ENCODE results near the gene SIGLEC12.
"Not testable (repeated sequence)": the region's sequence is repeated elsewhere in the genome, so short reads cannot be mapped to it uniquely, and the experiment has no call there.

The SIGLEC12 gene

GRCh38 chr19:51524666-51525264 lies 23.2 kb upstream of the SIGLEC12 start:
- DNase-seq, result no peak

GRCh38 chr19:51521781-51522180 lies 20.2 kb upstream of the SIGLEC12 start:
- DNase-seq, result no peak

- DNase-seq, result no peak
These were observed 19.8 kb upstream of the SIGLEC12 start for GRCh38 chr19:51521357-51521756.

- DNase-seq, result no peak
These were observed 19.1 kb upstream of the SIGLEC12 start for GRCh38 chr19:51520728-51521127.

GRCh38 chr19:51514866-51515481 lies 13.4 kb upstream of the SIGLEC12 start:
- peak; percentile 9 for DNase-seq

GRCh38 chr19:51513968-51514367 lies 12.4 kb upstream of the SIGLEC12 start:
- DNase-seq, result no peak

GRCh38 chr19:51511353-51511752 lies 9.8 kb upstream of the SIGLEC12 start:
- no peak for DNase-seq

GRCh38 chr19:51509823-51510660 lies 8.4 kb upstream of the SIGLEC12 start:
- DNase-seq, result no peak

GRCh38 chr19:51508059-51508733 lies 6.6 kb upstream of the SIGLEC12 start:
- no peak for DNase-seq

- no peak for DNase-seq
These were observed 6.0 kb upstream of the SIGLEC12 start for GRCh38 chr19:51507640-51508058.

- DNase-seq, result no peak
These were observed 5.6 kb upstream of the SIGLEC12 start for GRCh38 chr19:51507192-51507591.

GRCh38 chr19:51505904-51506303 lies 4.3 kb upstream of the SIGLEC12 start:
- no peak for DNase-seq

GRCh38 chr19:51503896-51504295 lies 2.3 kb upstream of the SIGLEC12 start:
- DNase-seq, result no peak

- no peak for DNase-seq
These were observed 1.8 kb upstream of the SIGLEC12 start for GRCh38 chr19:51503286-51503817.

- not testable (repeated sequence) for DNase-seq
These were observed 669 bp downstream of the SIGLEC12 start for GRCh38 chr19:51500931-51501330.

- DNase-seq, result no peak
These were observed 3.9 kb downstream of the SIGLEC12 start for GRCh38 chr19:51497666-51498065.

GRCh38 chr19:51493776-51494175 lies 7.8 kb downstream of the SIGLEC12 start:
- no peak for DNase-seq

- no peak for DNase-seq
These were observed 10.0 kb downstream of the SIGLEC12 start for GRCh38 chr19:51491586-51491985.

GRCh38 chr19:51490676-51491075 lies 10.9 kb downstream of the SIGLEC12 start:
- DNase-seq, result no peak

- no peak for DNase-seq
These were observed 12.5 kb downstream of the SIGLEC12 start for GRCh38 chr19:51489113-51489512.

- DNase-seq, result no peak
These were observed 13.1 kb downstream of the SIGLEC12 start for GRCh38 chr19:51488491-51488890.

- no peak for DNase-seq
These were observed 15.5 kb downstream of the SIGLEC12 start for GRCh38 chr19:51485960-51486660.
